NCI-H1417 (cell line): ENCODE results near the gene GCKR.
"Not testable (repeated sequence)": the region's sequence is repeated elsewhere in the genome, so short reads cannot be mapped to it uniquely, and the experiment has no call there.

Experiments used
- DNase-seq, 3 experiments: peaks; one replicate each; lab custom pipeline; 2025; lab: John Stamatoyannopoulos, UW

The GCKR gene

GRCh38 chr2:27507293-27507692, 10.7 kb downstream of the GCKR start:
- no peak for DNase-seq

- DNase-seq: peak in 2 of 3 experiments; percentile 37 to 86
Measured at GRCh38 chr2:27509326-27509725, 12.7 kb downstream of the GCKR start.

GRCh38 chr2:27518113-27518781, 21.6 kb downstream of the GCKR start:
- no peak for DNase-seq

- no peak for DNase-seq
Measured at GRCh38 chr2:27518782-27519113, 22.1 kb downstream of the GCKR start.

GRCh38 chr2:27520316-27520715, 23.7 kb downstream of the GCKR start:
- no peak for DNase-seq

GRCh38 chr2:27522400-27522945, 25.8 kb downstream of the GCKR start:
- no peak for DNase-seq

- DNase-seq: no peak
Measured at GRCh38 chr2:27527182-27527581, 30.5 kb downstream of the GCKR start.

GRCh38 chr2:27531983-27532382, 35.3 kb downstream of the GCKR start:
- DNase-seq: no peak

- no peak for DNase-seq
Measured at GRCh38 chr2:27537287-27537686, 40.6 kb downstream of the GCKR start.

- not testable (repeated sequence) for DNase-seq
Measured at GRCh38 chr2:27538839-27539450, 42.3 kb downstream of the GCKR start.

GRCh38 chr2:27539649-27540048, 43.0 kb downstream of the GCKR start:
- not testable (repeated sequence) for DNase-seq

- DNase-seq: no peak
Measured at GRCh38 chr2:27544143-27544821, 47.6 kb downstream of the GCKR start.

GRCh38 chr2:27545348-27546141, 48.9 kb downstream of the GCKR start:
- no peak for DNase-seq

GRCh38 chr2:27549303-27549702, 52.7 kb downstream of the GCKR start:
- no peak for DNase-seq

GRCh38 chr2:27551514-27551913, 54.9 kb downstream of the GCKR start:
- no peak for DNase-seq

- no peak for DNase-seq
Measured at GRCh38 chr2:27552941-27553340, 56.3 kb downstream of the GCKR start.

GRCh38 chr2:27554451-27554850, 57.8 kb downstream of the GCKR start:
- not testable (repeated sequence) for DNase-seq

GRCh38 chr2:27559228-27559627, 62.6 kb downstream of the GCKR start:
- DNase-seq: no peak

- DNase-seq: no peak
Measured at GRCh38 chr2:27561060-27561459, 64.4 kb downstream of the GCKR start.

GRCh38 chr2:27566628-27567027, 70.0 kb downstream of the GCKR start:
- no peak for DNase-seq

- DNase-seq: no peak
Measured at GRCh38 chr2:27569398-27569797, 72.8 kb downstream of the GCKR start.

GRCh38 chr2:27571197-27571596, 74.6 kb downstream of the GCKR start:
- DNase-seq: no peak
